DND-41 (cell line): Measurements from ENCODE around the gene ITPR1.

ENCODE experiments used
- ATAC-seq: fragments of 200-7000 bp; cut with Tn5 transposase; 3 replicates; pipeline ENCODE4 v1.9.1; 2021; ENCODE audit warnings: low read depth; ENCODE audit not compliant: insufficient read depth
- DNase-seq: peaks from one replicate; pipeline ENCODE4 v3.0.0-alpha.2; 2020
- H2AFZ ChIP-seq: 2 replicates; pipeline ENCODE4 v1.6.0; 2012; ENCODE audit warnings: low read depth, low read length
- H3K27ac ChIP-seq: 2 replicates; pipeline ENCODE4 v1.5.1; 2012; ENCODE audit warnings: low read length, inconsistent platforms
- H3K27me3 ChIP-seq: fragments of 200-600 bp; sonication (generic); 2 replicates; pipeline ENCODE4 v1.6.0; 2012; ENCODE audit warnings: low read length, mild to moderate bottlenecking, inconsistent platforms; ENCODE audit not compliant: insufficient read depth, poor library complexity
- H3K36me3 ChIP-seq: 2 replicates; pipeline ENCODE4 v1.5.1; 2012; ENCODE audit warnings: low read length, inconsistent platforms; ENCODE audit not compliant: insufficient read depth
- H3K4me1 ChIP-seq: 2 replicates; pipeline ENCODE4 v1.5.1; 2012; ENCODE audit warnings: mild to moderate bottlenecking, low read length; ENCODE audit not compliant: insufficient read depth
- H3K4me2 ChIP-seq: 2 replicates; pipeline ENCODE4 v1.6.0; 2012; ENCODE audit warnings: mild to moderate bottlenecking, moderate library complexity, low read length, inconsistent platforms; ENCODE audit not compliant: insufficient read depth
- H3K4me3 ChIP-seq, 2 experiments: fragments of 200-600 bp in 1 of 2; shearing (Covaris generic) in 1 of 2; 2 replicates each; pipeline ENCODE4 v1.5.1; 2012 to 2016; ENCODE audit warnings: inconsistent platforms in 2 of 2, low read length in 2 of 2, mild to moderate bottlenecking in 2 of 2, low read depth in 1 of 2, moderate library complexity in 1 of 2
- H3K79me2 ChIP-seq: 2 replicates; pipeline ENCODE4 v1.6.0; 2012; ENCODE audit warnings: low read length, inconsistent platforms; ENCODE audit not compliant: insufficient read depth
- H3K9ac ChIP-seq: 2 replicates; pipeline ENCODE4 v1.6.0; 2012; ENCODE audit warnings: low read depth, mild to moderate bottlenecking, inconsistent platforms, low read length, moderate library complexity
- H3K9me3 ChIP-seq: 2 replicates; pipeline ENCODE4 v1.5.1; 2012; ENCODE audit warnings: low read length, moderate library complexity, mild to moderate bottlenecking, inconsistent platforms; ENCODE audit not compliant: insufficient read depth, severe bottlenecking
- H4K20me1 ChIP-seq: 2 replicates; pipeline ENCODE4 v1.6.0; 2012; ENCODE audit warnings: low read length; ENCODE audit not compliant: insufficient read depth
- CTCF ChIP-seq: IDR thresholded peaks from 2 replicates; pipeline ENCODE4 v1.5.1; 2012; ENCODE audit warnings: borderline replicate concordance, low read length, moderate library complexity, mild to moderate bottlenecking; ENCODE audit not compliant: poor library complexity, severe bottlenecking; ENCODE audit errors: extremely low read depth
- EZH2 ChIP-seq: IDR thresholded peaks from 3 replicates; pipeline ENCODE4 v1.6.1; 2012; ENCODE audit warnings: borderline replicate concordance, low read depth, mild to moderate bottlenecking, moderate library complexity, low read length, inconsistent platforms; ENCODE audit not compliant: severe bottlenecking

The ITPR1 gene

GRCh38 chr3:4768521-4768920 is 275.4 kb downstream of the ITPR1 start:
- peaks cover 3% of the 10 kb centered on the region; the same call in 1 of the 2 replicates for H3K36me3 ChIP-seq

GRCh38 chr3:4770561-4770960 is 277.4 kb downstream of the ITPR1 start:
- Histone ChIP-seq H3K4me1 (no peaks in the 10 kb centered on the region), H3K4me2 (no peak overlapping the region), H3K27ac (no peak overlapping the region), H3K4me3 (no peak overlapping the region), H3K79me2 (no peaks in the 10 kb centered on the region), H2AFZ (no peak overlapping the region), H3K9me3 (peaks cover 7% of the 10 kb centered on the region), H4K20me1 (no peaks in the 10 kb centered on the region), H3K9ac (no peak overlapping the region), H3K27me3 (no peaks in the 10 kb centered on the region), H3K36me3 (peaks cover 3% of the 10 kb centered on the region; the same call in 1 of the 2 replicates)
- TF ChIP-seq EZH2, result no peak
- TF ChIP-seq CTCF, result no peak
- ATAC-seq, result no peak
- no peak for DNase-seq

More at GRCh38 chr3:4768521-4768920, 275.4 kb downstream of the ITPR1 start:
- Histone ChIP-seq H3K79me2 (no peaks in the 10 kb centered on the region), H3K9ac (no peak overlapping the region), H3K27me3 (no peaks in the 10 kb centered on the region), H3K9me3 (peaks cover 7% of the 10 kb centered on the region), H4K20me1 (no peaks in the 10 kb centered on the region), H2AFZ (no peak overlapping the region), H3K4me3 (no peak overlapping the region), H3K4me1 (no peaks in the 10 kb centered on the region), H3K27ac (no peak overlapping the region), H3K4me2 (no peak overlapping the region)
- DNase-seq (no peak), ATAC-seq (no peak)
- TF ChIP-seq CTCF, result no peak
- TF ChIP-seq EZH2, result no peak

- Histone ChIP-seq H3K9ac (no peak overlapping the region), H2AFZ (no peak overlapping the region), H3K27me3 (no peaks in the 10 kb centered on the region), H3K4me2 (no peak overlapping the region), H3K9me3 (peaks cover 3% of the 10 kb centered on the region), H3K79me2 (no peaks in the 10 kb centered on the region), H3K4me1 (no peaks in the 10 kb centered on the region), H3K36me3 (peaks cover 3% of the 10 kb centered on the region; the same call in 1 of the 2 replicates), H3K4me3 (no peak overlapping the region), H4K20me1 (no peaks in the 10 kb centered on the region), H3K27ac (no peak overlapping the region)
- TF ChIP-seq EZH2 (no peak), CTCF (no peak)
- DNase-seq, result no peak
- no peak for ATAC-seq
Observed at GRCh38 chr3:4771243-4771642, 278.1 kb downstream of the ITPR1 start.

GRCh38 chr3:4772171-4772804 is 279.1 kb downstream of the ITPR1 start:
- Histone ChIP-seq H2AFZ (no peak overlapping the region), H3K4me2 (no peak overlapping the region), H3K4me1 (no peaks in the 10 kb centered on the region), H3K27me3 (no peaks in the 10 kb centered on the region), H3K4me3 (no peak overlapping the region), H3K9me3 (no peaks in the 10 kb centered on the region), H4K20me1 (no peaks in the 10 kb centered on the region), H3K27ac (no peak overlapping the region), H3K36me3 (peaks cover 3% of the 10 kb centered on the region; the same call in 1 of the 2 replicates), H3K9ac (no peak overlapping the region), H3K79me2 (no peaks in the 10 kb centered on the region)
- DNase-seq (no peak), ATAC-seq (no peak)
- no peak for TF ChIP-seq CTCF
- TF ChIP-seq EZH2, result no peak
